Astrocyte (in vitro differentiated cells and primary cell): Measurements from ENCODE around the gene KIF26B. TPM values are rescaled to one million over a fixed set of nuclear protein-coding genes. Genes with fewer than 3 reads are reported as not detected.

Experiments used
- DNase-seq: peaks from one replicate; pipeline ENCODE4 v3.0.0-alpha.2; 2010; ENCODE audit warnings: low read depth
- FAIRE-seq: peaks from 2 replicates; lab custom pipeline; 2011; peaks lifted over from hg19 to GRCh38; lab: Jason Lieb, UNC
- H2AFZ ChIP-seq: 2 replicates; pipeline ENCODE4 v1.6.0; 2012; ENCODE audit warnings: low read depth, low read length, inconsistent platforms
- H3K27ac ChIP-seq: 2 replicates; pipeline ENCODE4 v1.5.1; 2011; ENCODE audit warnings: low read depth, low read length, inconsistent platforms
- H3K27me3 ChIP-seq: 2 replicates; pipeline ENCODE4 v1.6.0; 2011; ENCODE audit warnings: low read length, inconsistent platforms; ENCODE audit not compliant: insufficient read depth
- H3K36me3 ChIP-seq: 2 replicates; pipeline ENCODE4 v1.5.1; 2011; ENCODE audit warnings: low read length, inconsistent platforms; ENCODE audit not compliant: insufficient read depth
- H3K4me1 ChIP-seq: 2 replicates; pipeline ENCODE4 v1.5.1; 2011; ENCODE audit warnings: low read length, inconsistent platforms; ENCODE audit not compliant: insufficient read depth
- H3K4me2 ChIP-seq: 2 replicates; pipeline ENCODE4 v1.6.0; 2012; ENCODE audit warnings: low read length, inconsistent platforms
- H3K4me3 ChIP-seq: 2 replicates; pipeline ENCODE4 v1.5.1; 2011; ENCODE audit warnings: low read depth, mild to moderate bottlenecking, low read length, inconsistent platforms; ENCODE audit not compliant: insufficient read depth
- H3K79me2 ChIP-seq: 2 replicates; pipeline ENCODE4 v1.6.0; 2012; ENCODE audit warnings: mild to moderate bottlenecking, low read length, inconsistent platforms; ENCODE audit not compliant: insufficient read depth
- H3K9ac ChIP-seq: 2 replicates; pipeline ENCODE4 v1.6.0; 2012; ENCODE audit warnings: mild to moderate bottlenecking, low read length, inconsistent platforms
- H3K9me3 ChIP-seq: 2 replicates; pipeline ENCODE4 v1.5.1; 2012; ENCODE audit warnings: low read depth, mild to moderate bottlenecking, low read length, inconsistent platforms; ENCODE audit not compliant: insufficient read depth
- H4K20me1 ChIP-seq: 2 replicates; pipeline ENCODE4 v1.6.0; 2012; ENCODE audit warnings: low read length, inconsistent platforms; ENCODE audit not compliant: insufficient read depth
- H3K27ac Mint-ChIP-seq: one replicate; pipeline ENCODE4 v1.8.0; 2021; ENCODE audit warnings: mild to moderate bottlenecking, mixed read lengths; ENCODE audit not compliant: unreplicated experiment
- H3K27me3 Mint-ChIP-seq: one replicate; pipeline ENCODE4 v1.8.0; 2021; ENCODE audit warnings: low read depth, mixed read lengths; ENCODE audit not compliant: unreplicated experiment
- H3K36me3 Mint-ChIP-seq: one replicate; pipeline ENCODE4 v1.8.0; 2021; ENCODE audit warnings: low read depth, mixed read lengths; ENCODE audit not compliant: unreplicated experiment
- H3K4me1 Mint-ChIP-seq: one replicate; pipeline ENCODE4 v1.8.0; 2021; ENCODE audit warnings: low read depth, mixed read lengths; ENCODE audit not compliant: unreplicated experiment
- H3K4me3 Mint-ChIP-seq: one replicate; pipeline ENCODE4 v1.8.0; 2021; ENCODE audit warnings: mild to moderate bottlenecking, moderate library complexity, mixed read lengths; ENCODE audit not compliant: unreplicated experiment
- H3K9me3 Mint-ChIP-seq: one replicate; pipeline ENCODE4 v1.8.0; 2021; ENCODE audit warnings: mild to moderate bottlenecking, mixed read lengths; ENCODE audit not compliant: unreplicated experiment
- CTCF ChIP-seq: IDR thresholded peaks from 2 replicates; pipeline ENCODE4 v1.5.1; 2011; ENCODE audit warnings: low read depth, mild to moderate bottlenecking, inconsistent platforms, low read length, moderate library complexity; ENCODE audit not compliant: insufficient read depth
- EZH2 ChIP-seq: IDR thresholded peaks from 2 replicates; pipeline ENCODE4 v1.6.1; 2012; ENCODE audit warnings: mild to moderate bottlenecking, low read length, inconsistent platforms; ENCODE audit not compliant: insufficient read depth
- total RNA-seq: library from RNA; stranded (reverse); gene quantifications from 2 replicates; pipeline ENCODE4 v1.2.1, GENCODE V29; 2021

The KIF26B gene
- total RNA-seq, 1 donor from 2014 or later: 6.8 TPM

- Histone ChIP-seq H3K9me3 (peaks cover 14% of the 10 kb centered on the region), H3K4me1 (no peaks in the 10 kb centered on the region), H3K4me2 (no peak overlapping the region), H2AFZ (no peak overlapping the region), H3K27me3 (no peaks in the 10 kb centered on the region), H4K20me1 (peaks cover 26% of the 10 kb centered on the region), H3K9ac (no peak overlapping the region), H3K27ac (no peak overlapping the region), H3K4me3 (no peak overlapping the region), H3K79me2 (no peaks in the 10 kb centered on the region), H3K36me3 (no peaks in the 10 kb centered on the region)
- no peak overlapping the region for H3K4me3 Mint-ChIP-seq
- FAIRE-seq (no peak), DNase-seq (no peak)
- peaks cover 37% of the 10 kb centered on the region for H3K36me3 Mint-ChIP-seq
- no peak overlapping the region for H3K27ac Mint-ChIP-seq
- no peaks in the 10 kb centered on the region for H3K4me1 Mint-ChIP-seq
- H3K27me3 Mint-ChIP-seq: peaks cover 3% of the 10 kb centered on the region
- no peak for TF ChIP-seq EZH2
- no peak for TF ChIP-seq CTCF
- peaks cover 30% of the 10 kb centered on the region for H3K9me3 Mint-ChIP-seq
Measured at GRCh38 chr1:245211035-245211749, 56.4 kb downstream of the KIF26B start.

GRCh38 chr1:245211761-245212160, 57.0 kb downstream of the KIF26B start:
- H4K20me1 ChIP-seq: peaks cover 29% of the 10 kb centered on the region
- H3K4me1 Mint-ChIP-seq: peaks cover 4% of the 10 kb centered on the region
- DNase-seq (no peak), FAIRE-seq (no peak)
- no peaks in the 10 kb centered on the region for H3K79me2 ChIP-seq
- no peak overlapping the region for H3K4me3 ChIP-seq
- H3K27me3 ChIP-seq: no peaks in the 10 kb centered on the region
- H3K9ac ChIP-seq: no peak overlapping the region
- peaks cover 3% of the 10 kb centered on the region for H3K27me3 Mint-ChIP-seq
- no peak overlapping the region for H3K4me3 Mint-ChIP-seq
- H3K27ac ChIP-seq: no peak overlapping the region
- no peak overlapping the region for H2AFZ ChIP-seq
- H3K9me3 Mint-ChIP-seq: peaks cover 25% of the 10 kb centered on the region
- H3K4me1 ChIP-seq: no peaks in the 10 kb centered on the region
- no peak for TF ChIP-seq CTCF
- TF ChIP-seq EZH2: no peak
- peaks cover 10% of the 10 kb centered on the region for H3K9me3 ChIP-seq
- H3K36me3 Mint-ChIP-seq: peaks cover 34% of the 10 kb centered on the region
- no peak overlapping the region for H3K4me2 ChIP-seq
- no peak overlapping the region for H3K27ac Mint-ChIP-seq
- H3K36me3 ChIP-seq: no peaks in the 10 kb centered on the region

GRCh38 chr1:245212221-245212710, 57.5 kb downstream of the KIF26B start:
- H3K9me3 ChIP-seq: peaks cover 5% of the 10 kb centered on the region
- H3K27ac ChIP-seq: no peak overlapping the region
- no peak overlapping the region for H3K9ac ChIP-seq
- H3K36me3 Mint-ChIP-seq: peaks cover 29% of the 10 kb centered on the region
- no peaks in the 10 kb centered on the region for H3K27me3 ChIP-seq
- H3K4me1 ChIP-seq: no peaks in the 10 kb centered on the region
- H3K79me2 ChIP-seq: no peaks in the 10 kb centered on the region
- no peak overlapping the region for H3K4me2 ChIP-seq
- H3K27ac Mint-ChIP-seq: no peak overlapping the region
- peaks cover 3% of the 10 kb centered on the region for H3K27me3 Mint-ChIP-seq
- H4K20me1 ChIP-seq: peaks cover 29% of the 10 kb centered on the region
- H3K4me3 Mint-ChIP-seq: no peak overlapping the region
- DNase-seq: no peak
- peaks cover 7% of the 10 kb centered on the region for H3K4me1 Mint-ChIP-seq
- TF ChIP-seq EZH2: no peak
- TF ChIP-seq CTCF: no peak
- H3K9me3 Mint-ChIP-seq: peaks cover 20% of the 10 kb centered on the region
- H2AFZ ChIP-seq: no peak overlapping the region
- no peaks in the 10 kb centered on the region for H3K36me3 ChIP-seq
- no peak for FAIRE-seq
- H3K4me3 ChIP-seq: no peak overlapping the region
